Ishikawa (cell line): Measurements from ENCODE around the gene CDH23.

Experiments
- CEBPB ChIP-seq: IDR thresholded peaks from 2 replicates; pipeline ENCODE4 v1.6.1; 2012
- EGR1 ChIP-seq: IDR thresholded peaks from 2 replicates; pipeline ENCODE4 v1.6.1; 2012
- EP300 ChIP-seq: IDR thresholded peaks from 2 replicates; pipeline ENCODE4 v1.6.1; 2012; ENCODE audit warnings: borderline replicate concordance
- MAX ChIP-seq: IDR thresholded peaks from 2 replicates; pipeline ENCODE4 v1.6.1; 2012
- REST ChIP-seq: IDR thresholded peaks from 2 replicates; pipeline ENCODE4 v1.6.1; 2012; ENCODE audit warnings: low read depth, mild to moderate bottlenecking
- TAF1 ChIP-seq: IDR thresholded peaks from 2 replicates; pipeline ENCODE4 v1.6.1; 2012; ENCODE audit warnings: low read depth, mild to moderate bottlenecking
- USF1 ChIP-seq: IDR thresholded peaks from 2 replicates; pipeline ENCODE4 v1.6.1; 2012

GRCh38 chr10:71427246-71427645 lies 30.5 kb downstream of the CDH23 start:
- TF ChIP-seq TAF1 (no peak), MAX (no peak), USF1 (no peak), REST (no peak), EP300 (no peak), CEBPB (no peak), EGR1 (no peak)
